GM18907 (cell line): Measurements from ENCODE around the gene PHLPP1.
A peak's percentile ranks its signal among the peaks of the same experiment; 100 is the strongest.

Experiments used
- ATAC-seq: cut with Tn5 transposase; IDR thresholded peaks from one replicate; pipeline ENCODE4 v1.9.1; 2021; ENCODE audit warnings: mild to moderate bottlenecking, moderate library complexity; ENCODE audit not compliant: unreplicated experiment

The PHLPP1 gene

GRCh38 chr18:62841405-62841804 is 126.1 kb downstream of the PHLPP1 start:
- ATAC-seq, result no peak

DNA sequence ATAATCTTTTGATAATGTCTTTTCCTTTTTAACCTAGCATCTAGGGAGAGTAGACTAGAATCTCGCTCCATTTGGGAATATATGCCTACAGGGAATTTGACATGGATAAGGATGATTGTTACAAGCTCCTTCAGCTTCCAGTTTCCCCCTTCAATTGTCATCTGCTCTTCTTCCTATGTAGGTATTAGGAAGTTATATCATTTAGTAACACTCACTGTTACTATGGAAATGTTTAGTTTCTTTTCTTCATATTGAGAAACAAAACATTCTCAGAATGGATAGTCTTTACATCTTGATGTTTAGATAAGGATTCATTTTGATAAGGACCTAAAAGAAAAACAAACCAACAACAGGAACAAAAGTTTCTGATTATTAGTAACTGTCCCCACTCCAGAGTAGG is 127.6 kb downstream of the PHLPP1 start:
- ATAC-seq, result no peak

DNA sequence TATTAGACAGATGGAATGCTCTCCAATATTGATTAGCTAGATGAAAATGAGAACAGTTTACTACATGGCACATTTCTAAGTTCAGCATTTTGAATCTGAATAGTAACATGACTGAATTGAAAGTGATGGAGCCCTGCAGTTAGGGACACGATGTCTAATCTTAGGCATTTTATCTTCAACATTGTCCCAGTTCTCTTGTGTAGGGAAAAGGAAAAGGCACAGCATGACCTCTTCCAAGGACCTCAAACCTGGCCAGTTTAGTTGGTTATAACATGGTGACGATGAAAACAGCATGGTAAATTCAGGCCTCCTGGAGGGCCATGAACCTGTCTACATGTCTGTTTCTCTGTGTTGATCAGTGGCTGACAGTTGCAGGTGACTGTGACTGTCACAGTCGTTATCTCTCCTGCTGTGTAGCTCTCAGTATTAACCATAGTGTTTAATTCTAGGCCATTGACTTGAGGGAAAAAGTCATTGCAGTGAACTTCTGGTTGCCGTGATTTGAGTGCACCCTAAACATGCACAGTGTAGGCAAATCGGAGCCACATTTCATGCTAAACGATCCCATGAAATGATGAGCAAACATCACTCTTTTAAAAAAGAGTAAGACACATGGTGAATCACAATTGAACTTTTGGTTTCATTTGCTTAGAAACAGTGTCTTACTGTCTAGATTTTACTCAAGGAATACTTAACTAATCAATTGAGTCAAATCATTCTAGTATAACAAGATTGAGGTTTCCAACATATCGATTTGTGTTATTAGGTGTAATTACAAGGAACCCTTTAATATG is 129.7 kb downstream of the PHLPP1 start:
- ATAC-seq, result peak; percentile 66

GRCh38 chr18:62846313-62846712 is 131.0 kb downstream of the PHLPP1 start:
- no peak for ATAC-seq

- no peak for ATAC-seq
Measured at GRCh38 chr18:62847081-62847480, 131.7 kb downstream of the PHLPP1 start.

DNA sequence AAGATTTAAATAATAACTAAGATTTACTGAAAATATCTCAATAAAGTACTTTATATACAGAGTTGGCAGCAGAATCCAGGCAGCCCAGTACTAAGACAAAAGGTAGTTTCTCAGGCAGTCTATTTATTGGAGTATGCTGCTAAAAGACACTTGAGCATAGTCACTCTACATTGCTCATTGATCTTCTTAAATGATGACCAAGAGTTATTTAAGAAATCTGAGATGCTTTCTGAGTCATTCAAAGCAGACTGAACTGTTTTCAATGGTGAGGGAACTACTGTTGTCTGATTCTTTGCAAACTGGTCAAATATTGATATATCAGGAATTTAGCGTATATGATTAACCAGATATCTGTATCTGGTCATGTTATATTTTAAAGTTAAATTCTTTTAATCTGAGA is 133.6 kb downstream of the PHLPP1 start:
- ATAC-seq, result no peak

- ATAC-seq, result no peak
Measured at GRCh38 chr18:62850619-62851306, 135.4 kb downstream of the PHLPP1 start.

DNA sequence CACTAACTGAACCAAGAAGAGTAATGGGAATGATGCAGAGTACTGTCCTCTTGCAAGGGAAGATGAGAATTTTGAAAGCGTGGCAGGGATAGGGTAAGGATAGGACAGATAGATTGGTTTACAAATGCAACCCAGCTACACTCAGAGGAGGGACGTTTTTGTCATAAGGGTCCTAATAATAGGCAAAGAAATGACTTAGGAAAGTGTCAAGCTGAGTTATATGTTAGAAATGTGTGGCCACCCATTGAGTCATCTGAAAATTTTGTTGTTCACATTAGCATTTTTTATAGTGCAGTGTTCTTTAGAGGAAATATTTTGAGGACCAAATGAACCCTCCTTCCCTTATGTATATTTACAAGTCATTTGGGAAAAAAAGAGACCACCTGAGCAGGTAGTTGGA is 137.5 kb downstream of the PHLPP1 start:
- ATAC-seq, result no peak

GRCh38 chr18:62856294-62856693 is 141.0 kb downstream of the PHLPP1 start:
- ATAC-seq, result no peak

- no peak for ATAC-seq
Measured at GRCh38 chr18:62857263-62857976, 142.1 kb downstream of the PHLPP1 start.

DNA sequence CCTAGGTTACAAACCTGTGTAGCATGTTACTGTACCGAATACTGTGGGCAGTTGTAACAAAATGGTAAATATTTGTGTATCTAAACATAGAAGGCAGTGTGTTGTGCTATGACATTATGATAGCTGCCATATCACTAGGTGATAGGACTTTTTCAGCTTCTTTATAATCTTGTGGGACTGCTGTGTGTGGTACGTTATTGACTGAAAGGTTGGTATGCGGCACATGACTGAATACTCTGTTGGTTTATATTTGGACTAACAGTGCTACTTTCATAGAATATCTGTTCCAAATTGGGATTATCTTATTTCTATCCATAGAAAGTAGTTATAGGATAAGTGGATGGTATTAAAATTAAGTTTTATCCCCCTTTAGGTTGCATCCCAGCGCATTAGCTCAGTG is 144.7 kb downstream of the PHLPP1 start:
- no peak for ATAC-seq

DNA sequence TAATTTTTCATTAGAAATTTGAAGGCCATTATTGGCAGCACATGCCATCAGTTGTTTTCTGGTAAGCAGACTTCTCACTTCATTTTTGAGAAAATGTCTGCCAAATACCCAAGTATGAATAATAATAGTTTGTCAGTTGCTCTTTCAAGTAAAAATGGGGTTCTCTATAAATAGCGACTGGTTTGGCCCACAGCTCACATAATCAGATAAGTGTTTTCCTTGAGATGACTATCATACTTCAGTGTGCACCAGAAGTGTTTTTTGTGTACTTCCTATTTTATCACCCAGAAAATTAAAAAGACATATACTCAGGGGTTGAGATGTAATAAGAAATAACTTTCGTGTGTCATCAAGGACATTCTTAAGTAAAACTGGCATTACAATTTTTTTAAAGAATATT is 147.1 kb downstream of the PHLPP1 start:
- no peak for ATAC-seq

- ATAC-seq, result no peak
Measured at GRCh38 chr18:62863579-62864001, 148.2 kb downstream of the PHLPP1 start.

GRCh38 chr18:62865498-62865897 is 150.2 kb downstream of the PHLPP1 start:
- no peak for ATAC-seq

DNA sequence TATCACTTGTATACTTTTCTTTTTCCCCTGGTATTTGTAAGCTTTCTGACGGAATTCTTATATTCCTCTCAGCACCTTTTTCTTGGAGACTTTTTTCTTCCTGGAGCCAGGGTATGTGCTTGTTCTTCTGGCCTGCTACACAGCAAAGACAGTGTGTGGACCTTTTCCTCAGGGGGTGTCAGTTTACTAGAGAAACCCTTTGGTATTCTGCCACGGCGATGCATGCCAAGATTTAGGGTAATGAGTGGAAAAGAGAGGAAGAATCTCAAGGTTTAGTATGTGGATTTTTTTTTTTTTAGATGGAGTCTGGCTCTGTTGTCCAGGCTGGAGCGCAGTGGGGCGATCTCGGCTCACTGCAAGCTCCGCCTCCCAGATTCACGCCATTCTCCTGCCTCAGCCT is 152.2 kb downstream of the PHLPP1 start:
- ATAC-seq, result no peak

DNA sequence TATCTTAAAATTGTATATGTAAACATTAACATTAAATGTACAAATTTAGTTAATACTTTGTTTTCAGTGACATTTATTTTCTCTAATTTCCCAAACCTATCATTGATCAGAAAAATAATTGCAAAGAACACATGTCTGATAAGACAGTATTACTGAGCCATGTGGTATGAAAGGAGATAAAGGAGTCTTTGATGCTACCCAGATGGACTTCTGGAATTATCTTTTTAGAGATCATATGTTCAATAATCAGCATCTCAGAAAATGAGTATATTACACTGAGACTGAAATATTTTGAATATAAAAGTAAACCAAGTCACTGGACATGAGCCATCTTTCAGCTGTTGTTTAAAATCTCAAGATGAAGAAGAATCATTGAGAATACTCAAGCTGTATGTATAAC is 153.3 kb downstream of the PHLPP1 start:
- ATAC-seq, result no peak

- ATAC-seq, result no peak
Measured at GRCh38 chr18:62870643-62871042, 155.3 kb downstream of the PHLPP1 start.

DNA sequence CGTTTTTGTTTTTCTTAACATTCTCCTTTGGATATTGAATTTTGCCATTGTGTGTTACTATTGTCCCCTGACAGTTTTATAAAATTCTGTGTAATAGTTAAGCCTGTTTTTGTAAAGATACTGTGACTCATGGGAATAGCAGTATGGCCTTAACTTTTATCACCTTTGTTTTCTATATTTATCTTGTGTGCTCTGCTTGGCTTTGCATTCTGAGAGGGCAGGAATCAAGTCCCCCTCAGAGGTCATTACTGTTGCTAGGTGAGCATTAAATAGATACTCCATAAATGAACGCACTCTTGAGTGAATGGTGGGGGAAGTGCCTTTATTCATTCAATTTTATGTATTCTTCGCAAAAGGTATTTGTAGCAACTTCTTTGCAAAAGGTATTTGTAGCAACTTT is 160.0 kb downstream of the PHLPP1 start:
- no peak for ATAC-seq

GRCh38 chr18:62876111-62876510 is 160.8 kb downstream of the PHLPP1 start:
- ATAC-seq, result no peak

DNA sequence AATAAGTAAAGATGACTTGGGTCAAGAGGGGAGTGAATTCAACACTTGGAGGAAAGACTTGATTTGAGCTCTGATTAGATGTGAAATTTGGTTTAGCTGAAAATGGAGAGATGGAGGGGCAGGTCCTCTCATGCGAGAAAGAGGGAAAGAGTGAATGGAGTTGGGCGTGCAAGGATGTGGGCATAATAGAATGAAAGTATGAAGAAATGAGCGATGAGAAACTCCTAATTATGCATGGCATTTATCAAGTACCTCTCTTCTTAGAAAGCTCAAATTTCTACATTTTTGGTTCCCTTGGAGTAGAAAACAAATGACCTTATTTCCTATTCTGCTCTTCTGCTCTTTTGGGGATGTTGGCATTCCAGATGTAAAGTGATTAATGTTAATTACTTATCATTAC is 161.5 kb downstream of the PHLPP1 start:
- no peak for ATAC-seq

DNA sequence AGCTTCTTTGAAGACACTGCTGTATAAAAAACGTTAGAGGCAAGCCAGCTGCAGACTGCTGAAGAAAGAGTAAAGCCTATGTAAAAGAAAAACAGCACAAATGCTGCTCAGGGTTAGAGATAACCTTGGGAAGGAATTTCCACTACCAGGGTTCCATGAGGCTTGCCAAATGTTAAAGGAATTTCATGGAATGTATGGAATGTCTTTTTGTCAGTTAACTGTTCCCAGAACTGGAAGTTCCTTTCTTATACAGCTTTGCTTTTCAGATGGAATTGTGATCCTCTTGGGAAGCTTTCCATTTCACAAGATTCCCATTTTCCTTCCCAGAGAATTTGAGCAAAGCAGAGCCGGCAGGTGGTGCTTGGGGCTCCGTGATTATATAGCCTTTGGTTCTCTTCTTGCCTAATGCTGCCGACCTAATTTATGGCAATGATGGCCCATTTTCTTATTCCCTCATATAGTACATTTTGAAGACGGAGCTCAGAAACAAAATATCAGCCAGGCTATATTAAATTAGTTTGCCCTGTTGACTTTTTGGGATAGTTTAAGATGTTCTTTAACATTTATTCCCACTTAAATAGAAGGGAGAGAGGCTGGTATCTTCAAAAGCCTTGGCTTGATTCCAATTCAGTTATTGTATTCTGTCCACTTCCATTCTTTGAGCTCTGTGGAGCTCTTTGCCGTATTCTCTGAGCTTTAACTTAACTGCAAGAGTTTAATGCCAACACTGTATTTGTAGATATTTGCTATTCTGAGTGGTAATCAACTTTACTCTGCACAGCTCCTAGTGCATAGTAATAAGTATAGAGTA is 162.3 kb downstream of the PHLPP1 start:
- no peak for ATAC-seq
